GM18909 (cell line): ENCODE measurements around the gene CDC42BPG.

Experiments
- ATAC-seq: cut with Tn5 transposase; IDR thresholded peaks from one replicate; pipeline ENCODE4 v1.9.1; 2021; ENCODE audit warnings: mild to moderate bottlenecking; ENCODE audit not compliant: unreplicated experiment, poor library complexity

Gene CDC42BPG

DNA sequence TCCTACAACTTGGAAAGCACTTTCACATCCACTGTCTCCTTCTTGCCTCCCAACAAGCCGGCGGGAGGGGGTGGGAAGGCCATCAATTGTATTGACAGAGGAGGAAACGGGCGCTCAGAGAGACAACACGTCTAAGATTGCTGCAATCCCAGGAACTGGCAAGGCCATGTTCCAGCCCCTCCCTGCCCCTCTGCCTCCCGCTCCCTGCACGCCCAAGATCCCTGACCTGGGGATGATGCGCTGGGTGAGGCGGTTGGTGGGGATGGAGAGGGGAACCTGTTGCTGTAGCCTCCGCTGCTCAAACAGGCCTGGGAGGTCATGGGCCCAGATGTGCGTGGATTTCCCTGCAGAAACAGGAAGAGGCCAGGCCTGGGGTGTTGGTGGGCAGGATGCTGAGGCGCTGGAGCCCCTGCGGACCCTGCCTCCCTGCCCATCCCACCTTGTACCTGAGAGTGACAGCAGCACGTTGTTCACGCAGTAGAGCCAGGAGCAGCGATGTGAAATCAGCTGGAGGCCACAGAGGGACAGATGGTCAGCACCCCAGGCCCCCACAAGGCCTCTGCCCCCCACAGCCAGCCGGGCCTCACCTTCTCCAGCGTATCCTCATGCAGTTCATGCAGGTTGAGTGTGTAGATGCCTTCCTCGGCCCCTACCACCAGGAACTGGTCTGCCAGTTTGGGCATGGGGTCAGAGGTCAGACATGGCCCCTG is 48.3 kb downstream of the CDC42BPG start:
- ATAC-seq: no peak

DNA sequence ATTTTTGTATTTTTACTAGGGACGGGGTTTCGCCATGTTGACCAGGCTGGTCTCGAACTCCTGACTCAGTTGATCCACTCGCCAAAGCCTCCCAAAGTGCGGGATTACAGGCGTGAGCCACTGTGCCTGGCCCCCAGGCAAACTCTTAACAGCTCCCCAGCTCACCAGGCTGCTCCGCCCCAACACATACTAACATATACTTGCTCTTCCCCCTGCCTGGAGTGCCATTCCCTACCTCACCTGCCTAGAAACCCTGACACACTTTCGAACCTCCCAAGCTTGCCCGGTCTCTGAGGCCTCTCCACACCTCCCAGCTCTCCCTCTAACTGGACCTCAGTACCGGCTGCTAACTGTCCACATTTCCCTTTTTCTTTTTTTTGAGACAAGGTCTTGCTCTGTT is 49.9 kb downstream of the CDC42BPG start:
- ATAC-seq: no peak

- ATAC-seq: no peak
These were observed 50.9 kb downstream of the CDC42BPG start for GRCh38 chr11:64793271-64794160.

DNA sequence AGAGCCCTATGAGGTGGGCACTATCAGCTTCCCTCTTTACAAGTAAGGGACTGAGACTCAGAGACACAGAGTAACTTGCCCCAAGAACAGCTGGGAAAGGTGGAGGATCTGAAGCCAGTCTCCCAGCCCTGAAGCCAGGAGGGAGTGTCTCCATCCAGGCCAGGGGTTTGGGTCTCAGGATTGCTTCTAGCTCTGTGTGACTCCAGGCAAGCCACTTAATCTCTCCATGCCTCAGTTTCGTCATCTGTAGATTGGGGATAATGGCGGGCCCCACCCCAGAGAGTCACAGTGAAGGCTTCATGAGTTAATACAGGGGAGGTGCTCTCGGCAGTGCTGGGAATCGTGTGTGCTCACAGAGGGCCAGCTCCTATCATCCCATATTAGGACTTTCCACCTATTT is 52.0 kb downstream of the CDC42BPG start:
- no peak for ATAC-seq

DNA sequence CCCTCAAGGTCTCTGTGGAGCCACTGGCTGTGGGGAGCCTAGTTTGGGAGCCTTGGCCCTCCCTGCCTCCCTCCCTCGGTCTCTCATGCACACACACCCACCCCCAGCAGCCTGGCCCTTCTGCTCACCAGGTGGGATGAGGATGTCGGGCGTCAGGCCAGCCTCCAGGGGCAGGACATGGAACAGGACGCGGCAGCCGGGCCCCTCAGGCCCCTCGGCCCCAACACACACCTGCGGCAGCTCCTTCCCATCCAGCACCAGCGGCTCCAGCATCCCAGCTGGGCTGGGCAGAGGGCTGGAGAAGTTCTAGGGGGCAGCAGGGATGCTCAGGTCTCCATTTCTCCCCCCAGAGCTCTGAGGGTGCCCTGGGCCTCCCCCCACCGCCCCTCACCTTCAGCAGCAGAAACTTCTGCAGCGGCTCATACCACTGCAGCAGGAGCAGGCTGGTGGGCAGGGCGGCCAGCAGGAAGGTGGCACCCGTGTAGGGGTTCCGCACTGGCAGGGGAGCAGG is 52.6 kb downstream of the CDC42BPG start:
- ATAC-seq: no peak

- ATAC-seq: no peak
These were observed 54.0 kb downstream of the CDC42BPG start for GRCh38 chr11:64790205-64791095.

DNA sequence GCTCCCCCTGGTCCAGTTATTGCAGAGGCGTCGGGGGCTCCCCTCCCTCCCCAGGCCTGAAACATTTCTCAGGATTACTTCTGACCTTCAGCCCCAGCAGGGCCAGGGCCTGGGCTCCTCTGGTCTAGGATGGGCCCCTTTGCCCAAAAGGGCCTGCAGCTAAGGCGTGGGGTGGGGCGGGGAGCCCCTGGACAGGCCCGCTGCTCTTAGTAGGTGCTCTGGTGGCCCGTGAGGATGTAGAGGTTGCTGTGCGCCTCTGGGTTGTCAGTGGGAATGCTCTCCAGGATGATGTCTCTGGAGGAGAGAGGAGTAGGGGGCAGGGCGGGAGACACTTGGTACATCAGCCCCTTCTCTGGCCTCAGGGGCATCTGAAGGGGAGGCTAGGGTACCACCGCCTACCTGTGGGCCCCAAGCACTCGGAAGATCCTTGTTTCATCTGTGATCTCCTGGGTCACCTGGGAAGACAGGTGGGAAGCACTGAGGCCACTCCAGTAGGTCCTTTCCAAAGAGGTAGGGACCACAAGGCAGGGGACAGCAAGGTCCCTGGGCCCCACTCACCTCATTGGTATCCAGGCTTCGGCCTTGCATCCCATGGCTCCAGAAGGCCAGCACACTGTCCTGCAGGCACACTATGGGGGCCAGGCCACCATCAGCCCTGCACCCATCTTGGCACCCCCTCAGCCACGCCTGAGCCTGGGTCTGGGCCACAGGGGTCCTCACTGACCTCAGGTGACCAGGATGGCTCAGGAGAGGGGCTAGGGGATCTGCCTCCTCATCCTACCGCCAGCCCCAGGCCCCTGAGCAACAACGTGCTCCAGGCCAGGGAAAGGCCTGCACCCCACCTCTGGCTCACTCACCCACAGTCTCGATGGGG is 54.9 kb downstream of the CDC42BPG start:
- no peak for ATAC-seq

DNA sequence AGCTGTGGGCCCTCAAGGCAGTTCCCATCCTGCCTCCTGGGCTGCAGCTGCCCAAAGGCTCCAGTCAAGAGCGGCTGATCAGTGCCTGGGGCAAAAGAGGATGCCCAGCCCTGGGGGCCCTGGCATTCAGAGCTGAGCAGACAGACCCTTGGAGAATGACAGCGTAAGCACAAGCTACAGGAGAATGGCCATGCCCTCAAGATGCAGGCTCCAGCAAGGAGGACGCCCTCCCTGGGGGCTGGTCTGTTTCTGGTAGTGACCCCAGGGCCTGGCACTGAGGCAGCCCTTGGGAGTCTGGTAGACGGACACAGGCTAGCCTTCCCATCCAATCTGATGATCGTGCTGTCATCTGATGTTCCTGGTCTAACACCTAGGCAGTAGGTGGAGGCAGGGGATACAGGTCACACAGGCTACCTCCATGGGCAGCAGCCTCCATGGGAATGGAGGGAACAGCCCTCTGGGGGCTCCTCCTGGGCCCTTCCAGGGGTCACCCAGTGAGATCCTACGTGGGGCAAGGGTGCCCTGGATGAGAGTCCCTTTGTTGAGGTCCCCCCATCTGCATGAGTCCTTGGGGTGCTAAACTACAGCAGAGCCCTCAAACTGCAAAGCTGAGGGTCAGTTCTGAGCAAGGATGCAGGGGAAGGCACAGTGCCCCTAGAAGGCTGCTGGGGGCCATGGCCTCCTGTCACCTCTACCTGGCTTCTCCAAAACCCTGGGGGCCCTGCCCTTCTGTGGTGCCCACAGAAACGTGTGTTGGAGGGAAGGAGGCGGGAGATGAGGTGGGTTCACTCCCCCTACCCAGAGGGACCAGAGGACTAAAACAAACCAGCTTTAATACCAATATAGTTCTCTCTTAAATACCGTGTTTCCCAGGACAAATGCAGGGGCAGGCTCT is 55.9 kb downstream of the CDC42BPG start:
- ATAC-seq: no peak

DNA sequence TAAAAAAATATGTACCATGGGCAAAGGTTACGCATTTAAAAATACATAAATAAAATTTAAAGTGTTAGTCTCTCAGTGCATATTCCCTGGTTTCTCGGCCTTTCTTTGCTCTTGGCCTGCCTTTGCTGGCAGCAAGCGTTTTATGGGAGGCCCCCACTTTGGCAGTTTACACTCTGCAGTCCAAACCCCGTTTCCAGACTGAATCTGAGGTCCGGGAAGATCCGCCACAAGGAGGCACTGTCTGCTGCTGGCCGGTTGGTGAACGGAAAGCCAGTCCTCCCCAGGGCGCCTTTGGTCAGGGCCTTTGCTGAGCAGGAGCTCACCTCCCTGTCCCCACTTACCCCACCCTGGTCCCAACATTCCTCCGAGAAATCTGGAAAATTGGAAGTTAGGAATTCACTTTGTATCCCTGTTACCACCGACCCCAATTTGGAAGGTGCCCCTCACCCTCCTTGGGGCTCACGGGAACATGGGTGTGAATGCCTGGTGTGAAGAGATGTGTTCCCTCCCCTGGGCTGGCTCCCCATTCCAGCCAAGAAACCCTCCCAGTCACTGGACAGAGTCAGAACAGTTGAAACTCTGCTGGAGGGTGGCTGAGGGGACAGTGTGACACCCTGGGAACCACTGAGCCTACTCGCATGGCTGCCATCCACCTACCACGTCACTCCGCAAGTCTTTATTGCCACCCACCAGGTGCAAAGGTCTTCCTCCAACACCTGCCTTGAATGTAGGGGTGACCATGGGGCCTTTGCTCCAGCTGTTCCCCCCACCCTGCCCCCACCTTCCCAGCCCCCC is 56.7 kb downstream of the CDC42BPG start:
- no peak for ATAC-seq

DNA sequence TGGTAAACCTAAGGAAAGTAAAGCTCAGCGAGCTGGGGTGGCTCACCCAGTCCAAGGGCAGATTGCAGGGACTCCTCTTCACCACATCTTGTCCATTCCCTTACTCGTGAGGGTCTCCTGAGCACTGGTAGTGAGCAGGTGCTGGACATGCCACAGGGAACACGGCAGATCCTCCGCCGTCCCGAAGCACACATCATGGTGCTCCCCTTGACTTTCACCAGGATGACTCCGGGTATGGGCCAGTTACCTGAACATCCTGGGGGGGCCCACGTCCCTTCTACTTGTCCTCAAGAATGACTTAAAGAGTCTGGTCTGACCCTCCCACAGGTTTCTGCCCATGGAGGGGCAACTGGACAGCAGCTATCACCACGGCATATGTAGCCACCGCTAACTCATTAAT is 58.1 kb downstream of the CDC42BPG start:
- no peak for ATAC-seq

DNA sequence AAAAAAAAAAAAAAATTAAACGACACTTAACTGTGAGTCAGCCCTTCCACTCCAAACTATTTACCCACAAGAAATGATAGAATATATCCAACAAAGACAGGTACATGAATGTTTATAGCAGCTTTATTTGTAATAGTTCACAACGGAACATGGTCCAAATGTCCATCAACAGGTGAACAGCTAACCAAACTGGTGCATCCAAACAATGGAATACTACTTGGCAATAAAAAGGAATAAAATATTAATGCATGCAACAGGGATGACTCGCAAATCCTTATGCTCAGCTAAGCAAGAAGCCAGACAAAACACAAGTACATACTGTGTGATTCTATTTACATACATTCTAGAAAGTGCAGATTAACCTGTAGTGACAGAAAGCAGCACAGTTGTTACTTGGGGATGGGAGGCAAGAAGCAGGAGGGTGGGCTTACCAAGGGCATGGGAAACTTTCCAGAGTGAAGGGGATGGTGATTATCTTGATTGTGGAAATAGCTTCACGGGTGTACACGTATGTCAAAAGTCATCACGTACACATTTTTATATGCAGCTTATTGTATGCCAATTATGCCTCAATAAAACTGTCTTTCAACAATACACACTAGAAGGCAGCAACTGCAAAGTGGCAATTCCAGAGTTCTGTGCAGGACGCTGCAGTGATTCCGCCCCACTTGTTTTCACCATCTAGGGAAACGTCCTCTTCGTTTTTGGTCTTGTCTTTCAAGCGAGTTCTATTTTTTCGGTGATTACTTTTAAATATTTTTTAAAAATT is 59.5 kb downstream of the CDC42BPG start:
- no peak for ATAC-seq

DNA sequence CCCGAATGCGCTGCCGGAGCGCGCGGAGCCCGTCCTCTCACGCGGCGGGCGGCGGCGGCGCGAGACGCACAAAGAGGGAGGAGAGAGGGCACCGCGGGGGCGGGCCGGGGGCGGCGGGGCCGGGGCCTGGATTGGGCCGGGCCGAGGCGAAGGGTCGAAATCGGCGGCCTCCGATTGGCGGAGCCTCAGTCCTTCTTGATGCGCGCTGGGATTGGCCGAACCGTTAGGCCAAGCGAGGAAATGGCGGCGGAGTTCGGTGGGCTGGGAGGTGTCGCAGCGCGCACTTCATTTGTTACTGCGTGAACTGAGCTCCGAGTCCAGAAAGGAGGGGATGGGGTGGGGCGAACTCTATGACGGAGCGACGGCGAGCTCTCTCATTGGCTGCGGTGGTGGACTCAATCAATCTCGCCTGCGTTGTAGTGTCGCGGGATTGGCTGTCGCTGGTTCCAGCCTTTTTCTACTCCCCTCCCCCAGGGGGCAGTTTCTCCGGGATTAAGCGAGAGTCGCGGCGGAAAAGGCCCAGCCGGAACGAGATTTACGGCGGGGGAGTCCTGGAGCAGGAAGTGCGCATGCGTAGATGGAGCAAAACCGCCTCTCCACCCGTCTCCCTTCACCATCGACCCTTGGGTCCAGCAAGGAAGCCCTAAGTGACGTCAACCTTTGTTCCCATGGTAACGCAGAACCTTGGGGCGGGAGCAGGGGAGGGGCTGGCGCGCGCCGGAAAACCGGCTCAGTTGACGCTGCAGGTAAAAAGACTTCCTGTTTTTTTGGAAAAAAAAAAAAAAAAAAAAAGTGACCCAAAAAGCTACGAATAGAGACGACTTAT is 65.8 kb downstream of the CDC42BPG start, which contains the start of gene SF1:
SF1 (minus strand) TSS at position 70 of the 826 bp plus-strand sequence. CDS start 150 bp downstream, outside the sequence.
- peak; percentile 83 for ATAC-seq

DNA sequence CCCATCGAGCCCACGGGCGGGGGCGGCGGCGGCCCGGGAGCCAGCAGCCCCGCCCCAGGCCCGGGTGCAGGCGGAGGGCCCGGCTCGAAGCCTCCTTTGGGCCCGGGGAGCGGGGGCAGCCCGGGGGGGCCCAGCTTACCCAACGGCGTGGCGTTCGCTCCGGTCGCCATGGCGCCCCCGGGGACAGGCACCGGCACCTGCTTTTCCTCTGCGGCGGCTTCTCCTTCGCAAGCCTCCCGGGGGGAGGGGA is 66.3 kb downstream of the CDC42BPG start:
- peak; percentile 19 for ATAC-seq

- peak; percentile 24 for ATAC-seq
These were observed 66.8 kb downstream of the CDC42BPG start for GRCh38 chr11:64777449-64778222.

- no peak for ATAC-seq
These were observed 67.6 kb downstream of the CDC42BPG start for GRCh38 chr11:64776875-64777274.

- ATAC-seq: no peak
These were observed 68.0 kb downstream of the CDC42BPG start for GRCh38 chr11:64776425-64776824.
